ENCODE measurements around the gene PCBP3. TPM values are rescaled to one million over a fixed set of nuclear protein-coding genes. Genes with fewer than 3 reads are reported as not detected.

Gene PCBP3
- polyA plus RNA-seq, 10 donors, result 0.72 to 2.2 (median 1.2) TPM

DNA sequence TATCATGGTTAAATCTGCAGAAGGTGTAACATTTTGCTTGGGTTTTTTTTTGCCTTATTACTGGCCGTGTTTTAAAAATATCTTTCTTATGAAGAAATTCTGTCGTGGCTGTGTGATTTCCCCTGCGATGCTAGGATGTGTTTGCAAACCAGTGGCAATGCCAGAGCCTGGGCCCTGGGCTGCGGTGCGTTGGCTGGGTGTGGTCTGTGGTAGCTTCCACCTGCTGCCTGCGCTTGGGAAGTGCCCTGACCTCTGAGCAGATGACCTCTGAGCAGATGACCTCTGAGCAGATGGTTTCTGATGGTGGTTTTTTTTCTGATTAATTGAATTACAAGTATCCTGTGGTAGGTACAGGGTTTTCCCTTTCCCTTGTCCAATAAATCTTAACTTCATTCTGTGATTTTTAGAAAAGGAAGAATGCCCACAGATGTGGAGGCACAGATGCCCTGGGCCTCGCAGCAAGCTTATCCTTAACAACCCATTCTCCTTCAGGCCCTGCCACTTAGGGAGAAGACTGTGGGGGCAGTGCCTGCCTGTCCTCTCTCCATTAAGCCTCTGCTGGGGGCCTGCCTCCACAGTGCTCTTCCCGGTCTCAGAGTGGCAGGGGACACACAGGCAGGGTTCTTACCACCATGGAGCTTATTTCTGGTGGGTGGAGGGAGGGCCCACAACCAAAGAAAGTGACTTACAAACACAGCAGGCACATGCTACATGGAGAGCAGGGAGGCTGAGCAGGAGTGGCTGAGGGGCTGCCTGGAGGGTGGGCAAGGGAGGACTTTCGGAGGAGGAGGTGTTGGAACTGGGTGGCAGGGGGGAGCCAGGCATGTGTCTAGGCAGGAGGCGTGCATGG lies 81.7 kb downstream of the PCBP3 start:
- no peak for DNase-seq

- DNase-seq, result no peak
Measured at GRCh38 chr21:45725844-45726200, 82.3 kb downstream of the PCBP3 start.

DNA sequence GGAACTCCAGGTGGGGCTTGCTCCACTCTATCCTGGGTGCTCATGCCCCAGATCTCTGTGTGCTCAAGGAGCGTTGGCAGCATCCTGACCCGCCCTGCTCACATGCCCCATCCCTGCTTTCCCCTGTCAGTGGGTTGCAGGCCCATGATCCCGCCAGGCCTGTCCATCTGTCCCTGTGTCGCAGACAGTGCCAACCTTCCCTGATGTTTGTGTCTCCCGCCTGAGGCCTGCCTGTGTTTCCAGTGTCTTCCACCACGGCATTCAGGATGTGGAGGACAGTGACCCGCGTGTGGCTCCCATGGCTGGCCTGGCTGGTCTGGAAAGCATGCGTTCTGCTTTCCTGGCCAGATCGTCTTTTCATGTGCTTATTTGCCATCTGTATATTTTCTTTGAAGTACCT lies 82.9 kb downstream of the PCBP3 start:
- DNase-seq, result no peak

DNA sequence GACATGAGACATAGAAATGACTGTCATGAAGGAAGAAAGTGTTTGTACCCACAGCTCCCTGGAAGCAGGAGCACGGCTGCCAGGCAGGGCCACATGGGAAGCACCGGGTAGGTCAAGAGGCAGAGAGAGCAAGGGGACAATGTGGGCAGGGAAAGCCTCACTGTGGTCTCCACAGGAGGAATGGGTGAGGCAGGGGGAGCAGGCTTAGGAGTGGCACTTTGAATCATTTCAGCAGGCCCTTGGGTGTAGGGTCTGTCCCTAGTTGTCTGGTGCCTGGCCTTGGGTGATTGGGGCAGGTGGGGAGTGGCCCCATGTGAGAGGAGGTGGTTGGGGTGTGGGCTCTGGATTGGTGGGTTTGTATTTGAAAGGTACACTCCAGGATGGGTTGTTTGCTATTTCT lies 83.9 kb downstream of the PCBP3 start:
- no peak for DNase-seq

- no peak for DNase-seq
Measured at GRCh38 chr21:45735259-45736000, 91.9 kb downstream of the PCBP3 start.

GRCh38 chr21:45736042-45736689 lies 92.6 kb downstream of the PCBP3 start:
- DNase-seq, result no peak

DNA sequence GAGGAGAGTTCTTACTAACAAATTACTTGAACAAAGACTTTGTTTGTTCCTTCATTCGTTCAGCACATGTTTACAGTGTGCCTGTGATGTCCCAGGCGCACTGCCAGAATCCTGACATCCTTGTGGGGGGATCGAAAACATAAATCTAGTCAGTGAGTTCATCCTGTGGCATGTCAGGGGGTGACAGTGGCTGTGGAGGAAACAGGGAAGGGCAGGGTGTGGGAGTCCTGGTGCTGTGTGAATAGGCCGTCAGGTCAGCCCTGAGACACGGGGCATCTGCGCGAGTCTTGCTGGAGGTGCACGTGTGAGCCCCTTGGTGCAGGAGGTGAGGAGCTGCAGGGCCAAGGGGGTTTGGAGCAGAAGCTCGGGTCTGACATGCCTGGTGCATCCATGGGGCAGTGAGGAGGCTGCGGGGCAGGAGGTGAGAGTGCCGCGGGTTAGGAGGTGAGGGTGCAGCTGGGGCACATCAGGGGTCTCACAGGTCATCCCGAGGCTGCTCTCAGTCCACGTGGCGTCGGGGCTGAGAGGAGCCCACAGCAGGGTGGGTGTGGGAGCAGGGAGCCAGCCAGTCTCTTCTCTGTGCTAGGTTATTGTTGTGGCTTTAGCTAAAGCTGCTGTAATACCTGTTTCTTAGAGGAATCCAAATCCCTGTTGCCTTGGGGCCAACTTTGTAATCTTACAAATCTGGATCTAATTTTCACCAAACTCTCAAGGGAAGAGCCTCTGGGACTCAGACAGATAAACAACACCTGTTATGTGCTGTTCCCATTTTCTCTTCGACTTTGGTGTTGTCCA lies 93.4 kb downstream of the PCBP3 start:
- no peak for DNase-seq

DNA sequence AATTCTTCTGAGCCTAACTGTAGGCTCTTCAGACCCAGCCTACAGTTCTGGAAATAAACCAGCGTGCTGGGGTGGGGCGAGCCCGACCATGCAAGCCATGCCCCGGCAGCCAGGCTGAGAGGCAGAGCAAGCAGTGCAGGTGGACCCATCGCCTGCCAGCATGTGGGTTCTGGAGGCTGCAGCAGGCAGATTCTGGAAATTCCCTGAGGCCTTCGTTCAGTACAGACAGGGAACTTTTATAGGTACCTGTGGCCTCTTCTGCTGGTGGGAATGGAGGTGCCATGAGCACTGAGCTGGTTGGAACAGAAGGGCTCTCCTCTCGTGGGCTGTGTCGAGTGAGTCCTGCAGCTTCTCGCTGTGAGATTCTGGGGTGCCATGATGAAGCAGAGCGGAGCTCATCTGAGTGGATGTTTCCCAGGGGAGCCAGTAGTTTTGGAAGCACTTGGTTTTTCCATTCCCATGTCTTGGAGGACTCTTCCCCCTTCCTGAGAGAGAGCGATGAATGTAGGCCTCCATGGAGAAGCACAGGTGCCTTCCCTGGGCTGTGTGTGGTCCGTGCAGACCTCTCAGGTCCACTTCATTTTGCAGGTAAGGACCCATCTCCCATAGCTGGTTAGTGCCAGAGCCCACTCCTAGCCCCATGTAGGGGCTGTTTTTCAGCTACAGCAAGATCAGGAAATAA lies 94.1 kb downstream of the PCBP3 start:
- no peak for DNase-seq

- DNase-seq, result no peak
Measured at GRCh38 chr21:45739218-45740087, 95.9 kb downstream of the PCBP3 start.

DNA sequence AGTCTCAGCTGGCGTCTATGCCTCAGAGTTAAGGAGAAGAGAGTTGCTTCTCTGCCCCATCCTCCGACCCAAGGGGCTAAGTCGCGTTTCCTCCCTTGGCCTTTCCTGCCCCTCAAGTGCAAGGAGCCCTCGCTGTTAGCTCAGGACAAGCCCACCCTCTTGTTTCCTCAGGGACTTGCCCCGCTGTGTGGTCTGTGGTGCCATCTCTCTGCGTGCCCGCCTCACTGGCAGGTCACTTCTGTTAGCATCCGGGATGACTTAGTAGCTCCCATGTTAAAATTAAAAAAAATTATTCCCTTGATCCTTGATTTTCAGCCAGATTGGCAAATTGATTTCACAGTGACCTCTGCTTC lies 96.5 kb downstream of the PCBP3 start:
- no peak for DNase-seq

DNA sequence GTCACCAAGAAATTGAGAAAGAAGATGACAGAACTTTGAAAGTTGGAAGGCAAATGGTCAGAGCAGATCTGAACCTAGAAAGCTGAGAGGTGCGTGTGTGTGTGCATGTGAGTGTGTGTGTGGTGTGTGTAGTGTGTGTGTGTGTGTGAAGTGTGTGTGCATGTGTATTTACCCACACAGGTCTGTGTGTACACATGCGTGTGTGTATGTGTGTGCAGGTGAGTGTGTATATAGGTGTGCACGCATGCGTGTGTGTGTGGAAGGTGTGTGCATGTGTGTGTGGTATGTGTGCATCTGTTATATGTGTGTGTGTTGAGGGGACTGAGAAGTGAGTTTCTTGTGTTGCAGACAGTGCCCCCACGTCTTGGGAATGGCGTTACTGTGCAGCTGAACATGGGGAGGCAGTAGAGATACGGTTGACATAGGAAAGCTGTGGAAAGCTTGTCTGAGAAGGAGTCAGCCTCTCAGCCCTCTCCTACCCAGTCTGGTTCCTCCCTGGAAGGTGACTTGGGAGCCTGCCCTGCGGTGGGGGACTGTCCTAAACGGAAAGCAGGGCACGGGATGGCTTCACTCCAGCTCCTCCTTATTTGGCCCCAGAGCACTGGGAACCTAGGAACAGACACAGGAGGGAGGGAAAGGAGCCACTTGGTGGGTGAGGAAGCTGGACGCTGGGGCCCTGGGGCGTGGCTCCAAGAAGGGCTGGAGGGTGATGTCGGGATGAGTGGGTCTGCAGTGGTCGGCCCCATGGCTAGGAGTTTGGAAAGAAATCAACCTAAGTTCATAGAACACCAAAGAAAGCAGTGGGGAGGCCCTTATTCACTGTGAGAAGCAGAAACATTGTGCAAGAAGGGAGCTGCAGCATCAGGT lies 97.2 kb downstream of the PCBP3 start:
- DNase-seq, result no peak

DNA sequence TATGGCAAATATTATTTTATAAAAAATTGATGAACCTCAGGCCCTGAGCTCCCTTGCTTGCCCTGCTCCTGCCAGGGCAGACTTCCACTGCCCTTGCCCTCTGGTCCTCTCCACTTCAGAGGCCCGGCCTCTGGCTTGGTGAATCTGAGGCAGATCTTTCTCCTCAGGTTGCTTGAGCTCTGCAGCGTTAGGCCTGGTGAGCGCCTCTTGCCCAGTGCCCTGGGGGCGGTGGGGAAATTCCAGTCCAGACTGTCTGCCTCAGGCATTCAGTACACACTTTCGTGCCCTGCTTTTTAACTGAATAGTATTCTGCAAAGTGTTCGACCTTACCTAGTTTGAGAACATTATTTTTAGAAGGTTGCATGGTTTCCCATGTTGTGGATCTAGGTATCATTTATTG lies 98.2 kb downstream of the PCBP3 start:
- DNase-seq, result no peak

DNA sequence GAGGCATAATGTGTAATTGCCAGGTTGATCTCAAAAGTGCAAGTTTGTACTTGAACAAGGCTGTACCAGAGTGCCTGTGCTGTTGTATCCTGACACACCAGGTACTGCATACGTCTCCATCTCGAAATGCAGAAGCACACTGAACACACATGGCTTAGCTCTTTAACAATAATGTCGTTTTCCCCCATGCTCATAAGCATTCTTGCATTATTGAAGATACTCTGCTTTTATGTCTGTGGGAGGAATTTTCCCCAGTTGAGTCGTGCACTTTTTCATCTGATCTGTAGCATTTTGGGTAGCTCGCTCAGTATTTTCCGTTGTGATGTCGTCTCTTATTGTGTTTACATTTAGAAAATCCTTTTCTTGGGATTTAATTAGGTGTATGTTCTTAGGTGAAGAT lies 98.7 kb downstream of the PCBP3 start:
- no peak for DNase-seq

GRCh38 chr21:45745256-45745655 lies 101.7 kb downstream of the PCBP3 start:
- DNase-seq, result no peak

DNA sequence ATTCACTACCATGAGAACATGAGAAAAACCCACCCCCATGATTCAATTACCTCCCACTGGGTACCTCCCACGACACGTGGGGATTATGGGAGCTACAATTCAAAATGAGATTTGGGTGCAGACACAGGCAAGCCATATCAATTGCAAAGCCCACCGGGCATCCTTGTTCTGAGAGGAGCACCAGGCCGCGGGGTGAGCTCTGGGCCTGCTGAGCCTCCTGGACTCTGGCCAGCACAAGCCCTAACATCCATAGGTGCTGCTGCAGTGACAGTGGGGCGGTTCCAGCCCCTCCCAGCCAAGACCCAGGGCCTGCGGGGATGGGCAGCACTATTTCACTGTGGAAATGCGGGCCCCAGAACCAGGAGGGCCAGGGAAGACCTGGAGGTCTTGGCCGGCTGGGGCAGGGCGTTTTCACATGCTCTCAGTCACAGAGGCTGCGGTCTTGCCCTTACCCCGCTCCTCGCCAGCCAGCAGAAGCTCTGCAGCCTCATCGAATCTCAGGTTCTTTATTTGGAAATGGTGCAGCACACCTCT lies 103.8 kb downstream of the PCBP3 start:
- DNase-seq, result no peak

DNA sequence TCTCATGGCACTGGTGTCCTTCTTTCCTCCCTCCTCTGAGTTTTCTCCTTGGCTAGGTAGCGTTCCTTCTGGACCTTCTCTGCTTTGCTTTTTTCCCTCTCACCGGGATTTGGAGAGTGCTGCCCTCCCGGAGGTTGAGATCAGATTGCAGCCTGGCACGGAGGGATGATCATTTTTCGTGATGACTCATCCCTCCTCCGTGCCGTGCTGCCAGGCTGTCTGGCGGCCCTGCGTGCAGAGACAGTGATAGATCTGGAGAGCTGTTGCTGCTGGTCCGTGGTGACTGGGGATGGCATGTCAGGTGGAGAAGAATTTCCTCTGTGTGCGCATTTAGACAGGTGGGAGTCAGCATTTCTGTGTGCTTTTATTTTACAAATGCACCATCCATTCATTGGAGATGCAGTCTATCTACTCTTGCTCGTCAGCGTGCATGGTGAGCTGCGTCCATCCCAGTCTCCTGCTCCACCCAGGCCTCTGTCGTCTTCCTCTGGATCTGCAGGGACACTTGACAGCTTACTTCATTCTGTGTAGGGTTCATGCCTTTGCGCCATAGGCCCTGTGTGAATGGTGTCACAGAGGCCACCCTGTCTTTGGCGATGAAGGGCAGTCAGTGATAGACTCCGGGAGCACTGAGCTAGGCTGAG lies 104.4 kb downstream of the PCBP3 start:
- DNase-seq, result peak; percentile 24 to 50 (median 25)

- DNase-seq, result no peak
Measured at GRCh38 chr21:45748593-45748992, 105.1 kb downstream of the PCBP3 start.

GRCh38 chr21:45749974-45750373 lies 106.4 kb downstream of the PCBP3 start:
- no peak for DNase-seq

DNA sequence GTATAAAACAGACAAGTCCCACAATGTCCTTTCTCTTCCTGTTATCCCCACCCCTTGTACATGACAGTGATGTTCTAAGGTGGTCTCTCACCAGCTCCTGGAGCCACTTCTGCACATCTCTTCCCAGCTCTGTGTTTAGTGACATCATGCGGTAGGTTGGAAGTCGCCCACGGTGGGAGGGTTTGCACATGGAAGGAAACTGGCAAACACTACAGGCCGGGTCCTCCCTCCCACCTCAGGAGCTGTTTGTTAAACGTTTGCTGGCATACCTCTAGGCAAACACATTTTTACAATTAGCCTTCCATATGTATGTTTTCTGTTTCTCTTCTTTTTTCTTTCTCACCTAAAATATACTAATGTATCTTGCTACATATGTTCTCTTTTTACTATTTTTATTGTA lies 107.4 kb downstream of the PCBP3 start:
- DNase-seq, result no peak
